HG03521 (cell line): Measurements from ENCODE around the gene OSGEP.
A peak's percentile ranks its signal among the peaks of the same experiment; 100 is the strongest.

ENCODE experiments used
- ATAC-seq: cut with Tn5 transposase; IDR thresholded peaks from one replicate; pipeline ENCODE4 v1.9.1; 2021; ENCODE audit warnings: mild to moderate bottlenecking, moderate library complexity; ENCODE audit not compliant: unreplicated experiment

Gene OSGEP

DNA sequence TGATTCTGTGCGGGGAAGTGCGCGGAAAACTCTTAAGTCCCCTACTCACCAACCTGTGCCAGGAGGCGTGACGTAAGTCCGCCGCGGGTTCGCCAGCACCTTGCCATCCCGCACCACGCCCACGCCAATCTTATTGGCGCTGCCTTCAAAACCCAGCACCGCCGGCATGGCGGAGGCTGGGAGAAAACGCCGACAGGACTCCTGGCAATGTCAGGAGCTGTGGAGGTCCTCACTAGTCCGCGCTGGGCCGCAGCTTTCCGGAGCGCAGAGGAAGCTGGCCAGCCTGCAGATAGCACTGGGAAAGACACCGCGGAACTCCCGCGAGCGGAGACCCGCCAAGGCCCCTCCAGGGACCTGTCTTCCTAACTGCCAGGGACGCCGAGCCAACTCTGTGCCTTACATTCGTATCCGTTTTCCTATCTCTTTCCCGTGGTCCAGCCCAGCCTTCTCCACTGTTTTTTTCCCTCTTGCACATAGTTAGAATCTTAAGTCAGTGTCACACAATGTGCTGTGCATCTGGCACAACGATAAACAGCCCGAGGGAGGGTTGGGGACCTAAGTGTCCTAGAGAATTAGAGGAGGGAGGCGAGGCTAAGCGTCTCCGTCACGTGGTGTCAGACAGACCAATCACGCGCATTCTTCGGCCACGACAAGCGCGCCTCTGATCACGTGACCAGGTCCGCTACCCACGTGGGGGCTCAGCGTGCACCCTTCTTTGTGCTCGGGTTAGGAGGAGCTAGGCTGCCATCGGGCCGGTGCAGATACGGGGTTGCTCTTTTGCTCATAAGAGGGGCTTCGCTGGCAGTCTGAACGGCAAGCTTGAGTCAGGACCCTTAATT, at the start of gene OSGEP, which contains the start of gene APEX1:
Gene OSGEP, minus strand, starts transcription at position 297 of the 839 bp plus-strand sequence. Its CDS starts 129 bp downstream, at position 168.
Gene APEX1, plus strand, starts transcription at position 711 of the 839 bp plus-strand sequence. CDS start 420 bp downstream, outside the sequence.
- peak; percentile 79 for ATAC-seq

DNA sequence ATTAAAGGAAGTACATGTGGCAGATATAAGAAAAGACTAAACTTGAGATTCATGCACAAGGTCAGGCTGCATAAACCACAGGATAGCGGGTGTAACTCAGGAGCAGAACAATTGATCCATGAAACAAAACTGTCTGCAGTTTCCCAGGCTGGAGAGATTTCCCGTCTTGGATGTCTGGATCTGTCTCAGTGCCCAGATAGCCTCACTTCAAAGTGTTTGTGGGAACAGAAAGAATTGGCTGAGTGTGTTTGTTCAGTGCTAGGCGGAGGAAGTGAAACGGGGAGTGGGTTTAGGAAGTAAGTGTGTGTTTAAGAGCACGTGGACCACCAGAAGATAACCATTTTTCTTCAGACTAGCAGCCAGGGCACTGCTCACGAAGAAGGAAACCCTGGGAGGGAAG, 49.3 kb upstream of the OSGEP start:
- ATAC-seq, result no peak

DNA sequence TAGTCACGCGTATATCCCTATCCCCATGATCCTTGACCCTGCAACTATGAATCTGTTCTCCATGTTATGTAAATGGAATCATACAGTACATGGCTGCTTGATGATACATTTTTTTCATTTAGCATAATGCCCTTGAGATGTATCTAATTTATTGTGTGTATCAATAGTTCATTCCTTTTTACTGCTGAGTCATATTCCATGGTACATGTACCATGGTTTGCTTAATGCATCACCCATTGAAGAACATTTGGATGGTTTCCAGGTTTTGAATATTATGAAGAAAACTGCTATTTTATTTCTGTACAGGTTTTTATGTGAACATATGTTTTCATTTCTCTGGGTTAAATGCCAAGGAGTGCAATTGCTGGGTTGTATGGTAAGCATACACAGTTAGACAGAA, 46.7 kb upstream of the OSGEP start:
- ATAC-seq, result no peak

DNA sequence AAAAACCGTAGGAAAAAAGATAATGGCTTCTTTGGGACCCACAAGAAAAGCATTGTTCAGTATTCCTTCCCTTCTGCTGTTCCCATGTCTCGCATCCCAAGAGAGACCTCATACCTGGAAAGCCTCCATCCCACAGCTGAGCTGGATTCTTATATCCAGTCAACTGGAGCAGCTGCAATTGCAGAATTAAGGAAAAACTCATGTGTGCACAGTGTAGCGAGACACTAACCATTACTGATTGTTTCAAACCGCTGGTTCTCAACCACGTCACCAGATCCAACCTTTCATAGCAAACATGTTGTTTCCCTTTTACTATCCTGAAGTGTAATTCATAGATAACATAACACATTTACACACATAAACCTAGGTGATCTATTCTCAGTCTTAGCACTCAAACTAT, 45.3 kb upstream of the OSGEP start:
- no peak for ATAC-seq

DNA sequence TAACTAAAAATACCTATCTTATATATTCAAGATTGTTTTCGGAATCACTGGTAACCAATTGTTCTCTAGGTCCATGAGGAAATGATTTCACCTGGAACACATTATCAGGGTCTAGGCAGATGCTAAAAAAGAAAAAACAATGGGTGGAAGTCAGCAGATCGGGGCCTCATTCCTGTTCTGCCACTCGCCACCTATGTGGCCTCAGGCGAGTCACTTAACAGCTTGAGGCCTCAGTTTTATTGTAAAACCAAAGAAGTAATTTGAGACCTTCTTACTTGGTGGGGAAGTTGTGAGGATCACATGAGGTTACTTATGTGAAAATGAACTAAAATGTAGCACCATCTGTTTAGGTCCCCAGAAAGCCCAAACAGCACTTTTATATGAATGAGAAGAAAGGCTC, 44.5 kb upstream of the OSGEP start:
- ATAC-seq, result no peak

DNA sequence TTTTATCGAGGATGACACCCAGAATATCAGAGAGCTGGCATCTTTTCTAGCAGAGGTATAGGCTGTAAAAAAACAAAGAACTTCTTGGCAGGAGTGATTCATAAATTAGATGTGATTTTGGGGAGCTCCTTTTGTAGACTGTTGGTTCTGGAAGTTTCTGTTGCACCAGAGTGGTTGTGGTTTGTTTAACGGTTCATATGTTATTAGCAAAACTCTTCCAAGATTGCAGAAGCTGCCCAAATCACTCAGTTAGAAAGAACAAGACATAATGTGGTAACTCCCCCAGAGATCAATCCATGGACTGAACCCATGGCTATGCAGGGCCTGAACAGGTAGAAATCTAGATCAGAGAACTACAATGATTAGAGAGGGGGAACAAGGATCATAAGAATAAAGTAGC, 44.0 kb upstream of the OSGEP start:
- no peak for ATAC-seq

DNA sequence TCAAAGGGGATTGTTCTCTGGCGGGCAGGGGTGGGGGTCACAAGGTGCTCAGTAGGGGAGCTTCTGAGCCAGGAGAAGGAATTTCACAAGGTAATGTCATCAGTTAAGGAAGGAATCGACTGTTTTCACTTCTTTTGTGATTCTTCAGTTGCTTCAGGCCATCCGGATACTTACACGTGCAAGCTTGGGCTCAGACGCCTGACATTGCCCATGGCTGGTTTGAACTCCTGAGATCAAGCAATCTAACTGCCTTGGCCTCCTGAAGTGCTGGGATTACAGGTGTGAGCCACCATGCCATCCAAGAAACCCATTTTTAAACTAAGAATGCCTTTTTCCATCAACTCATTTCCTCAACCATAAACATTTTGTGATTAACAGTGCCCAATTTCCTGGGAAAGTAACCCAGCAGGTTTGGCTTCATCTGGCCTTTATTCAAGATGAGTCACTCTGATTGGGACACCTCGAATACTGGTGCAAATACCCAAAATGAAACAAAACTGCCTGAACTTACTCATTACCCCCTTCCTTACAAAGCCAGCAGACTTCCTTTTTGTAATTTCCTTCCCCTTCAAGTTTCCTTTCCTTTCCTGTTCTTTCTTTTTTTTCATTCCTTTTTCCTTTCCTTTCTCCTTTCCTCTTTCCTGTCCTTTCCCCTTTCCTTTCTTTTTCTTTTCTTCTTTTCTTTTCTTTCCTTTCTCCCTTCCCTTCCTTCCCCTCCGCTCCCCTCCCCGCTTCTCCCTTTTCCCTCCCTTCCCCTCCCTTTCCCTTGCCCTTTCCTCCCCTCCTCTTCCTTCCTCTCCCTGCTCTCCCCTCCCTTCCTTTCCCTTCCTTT, 40.5 kb upstream of the OSGEP start:
- ATAC-seq, result no peak

DNA sequence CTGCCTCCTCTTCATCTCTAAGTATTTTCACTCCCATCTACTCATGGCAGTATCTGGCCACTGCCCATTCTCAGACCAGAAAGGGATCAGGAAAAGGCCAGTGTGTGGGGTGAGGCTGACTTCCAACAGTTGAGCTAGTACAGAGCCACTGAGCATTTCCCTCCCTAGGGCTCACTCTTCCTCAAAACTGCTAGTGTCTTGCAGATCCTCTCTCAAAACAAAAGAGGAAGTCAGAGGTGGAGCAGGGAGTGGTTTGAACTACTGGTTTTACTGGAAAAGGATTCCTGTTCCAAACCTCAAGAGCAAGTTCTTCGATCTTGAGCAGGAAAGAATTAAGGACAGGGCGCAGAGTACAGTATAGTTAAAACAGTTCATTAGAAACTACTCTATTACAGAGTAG, 39.0 kb upstream of the OSGEP start:
- ATAC-seq, result no peak

DNA sequence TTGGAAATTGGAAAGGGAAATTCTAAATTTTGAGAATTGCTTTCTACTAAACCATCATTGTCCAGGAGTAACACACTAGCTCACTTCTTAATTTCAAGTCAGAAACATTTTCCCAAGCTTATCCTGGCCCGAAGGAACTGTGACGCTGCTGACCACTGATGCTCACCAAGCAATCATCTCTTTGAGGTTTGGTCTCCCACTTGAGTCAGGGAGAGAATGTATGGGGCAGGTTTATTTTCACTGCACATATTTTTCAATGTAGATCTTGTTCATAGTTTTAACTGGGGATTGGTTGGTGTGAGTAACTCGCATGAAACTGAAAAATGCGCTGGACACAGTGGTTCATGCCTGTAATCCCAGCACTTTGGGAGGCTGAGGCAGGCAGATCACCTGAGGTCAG, 37.9 kb upstream of the OSGEP start:
- no peak for ATAC-seq

DNA sequence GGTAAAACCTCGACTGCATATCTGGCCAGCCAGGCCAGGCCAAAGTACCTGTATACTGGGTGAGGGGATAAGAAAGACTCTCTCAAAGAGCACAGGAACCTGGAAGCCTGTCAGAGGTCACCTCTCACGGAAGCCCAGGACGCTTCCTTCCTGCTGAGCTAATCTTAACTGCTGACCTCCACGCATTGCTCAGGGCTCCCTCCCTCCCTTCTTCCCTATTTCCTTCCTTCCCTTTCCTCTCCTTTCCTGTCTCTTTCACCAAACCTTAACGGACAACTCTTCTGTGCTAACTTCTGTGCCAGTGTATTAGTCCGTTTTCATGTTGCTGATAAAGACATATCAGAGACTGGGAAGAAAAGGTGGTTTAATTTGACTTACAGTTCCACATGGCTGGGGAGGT, 36.0 kb upstream of the OSGEP start:
- ATAC-seq, result no peak

DNA sequence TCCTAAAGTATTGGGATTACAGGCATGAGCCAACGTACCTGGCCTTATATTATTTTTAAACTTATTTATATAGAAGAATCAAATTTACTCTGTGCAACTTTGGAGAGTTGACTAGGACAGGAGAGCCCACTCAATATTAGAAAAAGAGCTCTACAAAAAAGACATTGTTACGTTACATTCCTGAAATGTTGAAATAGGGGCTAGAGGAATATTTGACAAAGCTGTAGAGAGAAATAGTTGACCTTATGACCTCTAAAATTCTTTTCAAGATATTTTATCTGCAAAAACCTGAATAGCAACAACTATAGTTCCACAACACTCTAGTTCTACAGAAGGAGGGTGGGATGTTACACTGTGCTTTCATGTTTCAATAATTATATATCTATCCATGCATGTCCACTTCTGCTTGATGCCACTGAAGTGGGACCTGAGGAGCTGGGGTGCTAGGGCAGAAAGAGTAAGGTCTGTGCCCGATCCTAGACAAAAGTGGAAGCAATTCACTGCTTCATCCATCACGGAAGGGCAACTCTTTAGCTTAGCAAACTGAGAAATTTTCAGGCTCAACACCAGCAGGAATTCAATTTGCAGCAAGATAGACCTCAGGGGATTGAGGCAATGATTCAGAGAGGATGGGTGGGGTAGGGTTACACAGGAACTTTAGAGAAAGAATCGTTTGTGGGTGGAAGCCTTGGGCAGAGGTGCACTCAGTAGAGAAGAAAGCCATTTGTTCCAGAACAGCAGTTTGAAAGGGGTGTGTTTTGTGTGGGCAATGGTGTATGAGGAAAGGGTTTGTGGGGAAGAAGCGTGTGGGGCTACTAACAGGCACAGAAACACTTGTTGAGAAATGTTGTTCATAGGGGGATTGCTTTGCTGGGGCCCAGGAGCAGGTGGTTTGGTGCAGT, 34.7 kb upstream of the OSGEP start:
- ATAC-seq, result no peak

DNA sequence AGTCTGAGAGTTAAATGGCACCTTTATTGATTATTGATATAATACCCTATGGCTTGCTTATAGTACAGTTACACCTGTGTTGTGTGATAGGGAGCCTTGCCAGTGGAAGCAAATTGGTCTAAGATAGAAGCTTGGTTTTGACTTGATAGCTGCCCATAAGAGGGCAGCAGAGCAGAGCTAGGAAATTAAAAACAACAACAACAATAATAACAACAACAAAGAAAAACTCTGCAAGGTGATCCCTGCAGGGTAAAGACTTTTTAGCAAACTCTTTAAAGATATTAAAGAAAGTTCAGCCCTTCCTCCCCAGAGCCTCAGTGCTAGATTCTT, 32.7 kb upstream of the OSGEP start:
- no peak for ATAC-seq

DNA sequence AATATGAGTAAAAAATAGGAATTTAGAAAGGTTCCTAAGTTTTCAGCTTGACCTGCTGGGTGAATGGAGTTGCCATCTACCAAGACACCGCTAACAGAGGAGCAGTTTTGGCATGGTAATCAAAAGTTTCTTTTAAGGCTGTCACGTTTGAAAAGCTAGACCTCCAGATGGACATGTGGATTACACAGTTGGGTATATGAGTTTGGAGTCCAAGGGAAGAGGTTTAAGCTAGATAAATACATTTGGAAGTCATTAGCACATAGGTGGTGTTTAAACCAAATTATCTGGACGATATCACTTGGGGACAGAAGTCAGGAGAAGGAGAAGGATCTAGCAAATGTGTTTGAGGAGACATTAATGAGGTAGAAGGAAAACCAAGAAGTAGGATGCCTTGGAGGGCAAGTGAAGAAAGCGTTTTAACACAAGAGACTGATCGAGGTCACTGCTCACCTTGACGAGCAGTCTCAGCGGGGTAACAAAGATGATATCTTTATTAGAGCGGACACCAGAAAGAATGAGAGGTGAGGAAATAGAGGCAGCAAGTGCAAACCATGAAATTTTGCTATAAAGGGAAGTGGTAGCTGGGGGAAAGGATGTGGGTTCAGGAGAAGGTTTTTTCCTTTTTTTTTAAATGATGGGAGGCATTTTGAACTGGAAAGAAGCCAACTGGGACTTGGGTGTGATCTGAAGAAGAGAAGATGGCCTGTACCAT, 32.2 kb upstream of the OSGEP start:
- ATAC-seq, result no peak

DNA sequence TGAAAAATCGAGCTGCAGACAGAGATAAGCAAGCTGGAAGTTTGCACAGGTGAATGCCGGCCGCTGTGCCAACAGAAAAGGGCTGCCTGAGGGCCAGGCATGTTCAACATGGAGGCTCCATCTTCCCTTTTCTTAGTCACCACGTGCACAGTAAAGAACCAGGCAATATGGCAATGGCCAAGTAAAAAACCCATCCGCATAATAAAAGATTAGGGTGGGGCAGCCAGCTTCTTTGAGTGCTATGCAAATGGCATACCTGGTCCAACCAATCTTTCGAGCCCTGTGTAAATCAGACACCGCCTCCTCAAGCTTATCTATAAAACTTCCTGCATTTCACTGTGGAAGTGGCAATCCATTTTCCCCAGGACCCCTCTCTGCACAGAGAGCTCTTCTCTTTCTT, 31.3 kb upstream of the OSGEP start:
- ATAC-seq, result no peak

DNA sequence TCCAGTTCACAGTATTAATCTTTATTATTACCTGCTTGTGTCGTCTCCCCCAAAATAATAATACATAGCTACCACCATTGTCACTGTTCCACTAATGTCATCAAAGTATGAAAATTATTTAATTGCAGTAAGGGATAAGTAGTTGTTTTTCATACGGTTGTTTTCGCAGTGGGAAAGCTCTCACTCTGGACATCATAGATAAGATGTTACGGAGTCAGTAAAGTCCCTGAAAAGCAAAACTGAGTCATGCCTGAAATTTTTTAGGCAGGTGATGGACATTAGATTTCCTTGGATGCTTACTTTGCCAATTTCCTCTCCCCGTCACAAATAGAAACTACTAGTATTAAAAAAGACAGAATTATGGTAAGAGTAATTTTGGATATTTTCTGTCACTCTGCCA, 27.8 kb upstream of the OSGEP start:
- ATAC-seq, result no peak

DNA sequence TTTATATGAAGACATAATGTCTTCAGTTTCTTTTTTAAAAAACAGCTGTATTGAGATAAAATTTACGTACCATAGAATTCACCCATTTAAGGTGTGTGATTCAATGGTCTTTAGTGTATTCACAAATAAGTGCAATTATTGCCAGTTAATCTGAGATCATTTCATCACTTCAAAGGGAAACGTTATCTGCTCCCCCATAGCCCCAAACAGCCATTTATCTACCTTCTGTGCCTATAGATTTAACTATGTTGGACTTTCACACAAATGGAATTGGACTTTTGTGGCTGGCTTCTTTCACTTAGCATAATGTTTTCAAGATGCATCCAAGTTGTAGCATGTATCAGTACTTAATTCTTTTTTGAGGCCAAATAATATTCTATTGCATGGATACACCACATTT, 24.3 kb upstream of the OSGEP start:
- ATAC-seq, result no peak

DNA sequence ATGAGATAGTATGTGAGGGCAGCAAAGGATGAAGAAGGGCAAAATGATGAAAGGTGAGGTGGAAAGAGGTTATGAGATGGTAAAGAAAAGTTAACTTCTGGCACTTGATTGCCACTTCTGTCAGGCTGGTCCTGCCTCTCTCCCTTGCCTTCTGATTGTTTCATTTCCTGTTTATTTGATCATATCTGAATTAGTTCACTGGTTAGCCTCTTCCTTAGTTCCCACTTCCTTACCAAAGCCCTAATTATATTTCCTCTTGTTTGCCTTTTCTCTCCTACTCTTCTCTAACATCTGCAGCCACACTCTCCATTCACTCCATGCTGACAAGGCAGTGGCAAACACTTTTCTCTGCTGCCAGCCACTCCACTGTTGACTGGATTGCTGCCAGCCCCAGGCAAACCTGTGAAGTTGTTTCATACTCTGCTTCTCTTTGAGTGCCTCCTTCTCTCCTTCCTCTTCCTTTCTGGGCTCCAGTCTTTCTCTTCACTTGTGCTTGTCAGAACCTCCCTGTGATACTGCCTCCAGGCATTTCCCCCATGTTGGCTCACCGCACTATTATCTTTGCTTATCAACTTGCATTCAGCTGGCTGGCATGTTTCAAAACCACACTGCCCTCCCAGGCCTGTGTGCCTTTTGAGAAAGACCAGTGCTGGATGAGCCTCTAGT, 22.7 kb upstream of the OSGEP start:
- no peak for ATAC-seq

DNA sequence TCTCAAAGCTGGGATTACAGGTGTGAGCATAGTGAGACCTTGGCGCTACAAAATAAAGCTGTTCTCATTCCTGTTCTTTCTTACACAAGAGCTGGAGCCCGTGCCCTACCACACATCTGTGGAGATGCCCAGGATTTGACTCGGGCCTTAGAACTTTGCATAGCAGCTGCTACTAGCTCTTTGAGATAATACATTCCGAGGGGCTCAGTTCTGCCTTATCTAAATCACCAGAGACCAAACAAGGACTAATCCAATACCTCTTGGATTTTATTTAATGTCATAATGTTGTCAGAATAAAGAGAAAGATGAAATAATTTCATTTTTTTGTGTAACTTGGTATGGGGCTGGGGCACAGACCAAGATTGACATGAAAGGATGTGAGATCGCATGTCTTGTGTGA, 22.2 kb upstream of the OSGEP start:
- no peak for ATAC-seq

DNA sequence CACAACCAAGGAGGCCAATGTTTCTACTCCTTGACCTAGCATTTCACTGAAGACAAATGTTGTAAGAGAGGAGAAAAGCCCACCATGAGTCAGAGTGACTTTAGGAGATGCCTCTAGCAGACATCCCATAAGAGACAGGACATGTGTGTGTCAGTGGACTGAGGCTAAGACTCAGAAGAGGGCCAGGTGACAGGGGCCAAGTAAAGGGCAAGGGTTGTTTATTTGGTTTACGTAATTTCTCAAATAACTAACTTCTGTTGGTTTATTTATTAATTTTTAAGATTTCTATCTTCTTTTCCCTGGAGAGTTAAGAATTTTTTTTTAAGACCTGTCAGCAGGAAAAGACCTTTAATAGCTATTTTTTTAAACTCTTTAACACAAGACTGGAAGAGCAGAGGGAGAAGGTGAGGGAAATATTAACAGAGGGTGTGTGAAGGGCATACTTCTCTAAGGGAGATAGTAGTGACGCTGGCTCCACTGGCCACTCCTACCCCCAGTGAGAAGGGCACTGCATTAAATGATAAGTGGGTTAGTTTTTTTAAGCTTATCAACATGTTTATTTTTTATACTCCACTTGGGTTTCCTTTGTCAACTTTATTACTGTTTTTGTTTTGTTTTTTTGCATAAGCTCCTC, 18.0 kb upstream of the OSGEP start:
- ATAC-seq, result no peak

DNA sequence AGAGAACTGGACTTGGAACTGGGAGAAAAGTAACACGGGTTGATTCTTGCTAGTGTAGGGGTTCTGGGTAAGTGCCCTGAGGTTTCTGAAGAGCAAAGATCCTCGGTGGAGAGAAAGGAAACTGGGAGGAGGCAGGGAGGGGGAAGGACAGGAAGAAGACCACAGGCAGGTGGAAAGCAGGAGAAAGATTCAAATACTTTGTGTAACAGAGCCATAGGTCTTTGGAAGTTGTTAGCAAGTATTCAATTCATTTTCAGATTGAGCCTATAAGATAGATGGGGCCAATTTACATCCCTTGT, 15.9 kb upstream of the OSGEP start:
- no peak for ATAC-seq
